Spleen (tissue), 7 donors: ENCODE data around the gene DENND10.
A peak's percentile ranks its signal among the peaks of the same experiment; 100 is the strongest.

Experiments used
- CTCF ChIP-seq, 11 experiments: fragments of 200-600 bp in 7 of 11; fragments of 450-650 bp in 4 of 11; sonication (generic) in 4 of 11; IDR thresholded peaks in 8 of 11; conservative IDR thresholded peaks in 3 of 11; 1 replicate in 7 of 11; 2 replicates in 4 of 11; pipeline versions ENCODE4 v1.4.0 to v1.8.0; 2016 to 2021; ENCODE audit warnings: antibody characterized with exemption in 11 of 11, inconsistent platforms in 4 of 11, mild to moderate bottlenecking in 1 of 11
- POLR2A ChIP-seq, 3 donors: fragments of 450-650 bp; IDR thresholded peaks; one replicate each; pipeline ENCODE4 v1.5.1; 2017; ENCODE audit warnings: antibody characterized with exemption in 3 of 3, mild to moderate bottlenecking in 1 of 3
- POLR2AphosphoS5 ChIP-seq, 3 donors: sonication (generic); formaldehyde crosslinking; IDR thresholded peaks; one replicate each; pipeline ENCODE4 v1.5.1; 2017; ENCODE audit warnings: antibody characterized with exemption in 3 of 3
- donor health status: DM: no; HTN: no; CAD: no; lungs with moderate emphysema.
- donor health status: DM: no; HTN: no; CAD: no.
- donor health status: DM: no; HTN: no; CAD: no.

GRCh38 chr10:119132521-119133345 is 28.8 kb downstream of the DENND10 start:
- TF ChIP-seq CTCF (IDR thresholded peaks at IDR 0.05 in 8 of 11, conservative IDR thresholded peaks at IDR 0.05 in 3 of 11) (no peak), POLR2AphosphoS5 (IDR thresholded peaks at IDR 0.05) (peak in 2 of 3 donors; percentile 10 to 31), POLR2A (IDR thresholded peaks at IDR 0.05) (no peak)
